ENCODE data around the gene ADAMTS3.

Gene ADAMTS3

DNA sequence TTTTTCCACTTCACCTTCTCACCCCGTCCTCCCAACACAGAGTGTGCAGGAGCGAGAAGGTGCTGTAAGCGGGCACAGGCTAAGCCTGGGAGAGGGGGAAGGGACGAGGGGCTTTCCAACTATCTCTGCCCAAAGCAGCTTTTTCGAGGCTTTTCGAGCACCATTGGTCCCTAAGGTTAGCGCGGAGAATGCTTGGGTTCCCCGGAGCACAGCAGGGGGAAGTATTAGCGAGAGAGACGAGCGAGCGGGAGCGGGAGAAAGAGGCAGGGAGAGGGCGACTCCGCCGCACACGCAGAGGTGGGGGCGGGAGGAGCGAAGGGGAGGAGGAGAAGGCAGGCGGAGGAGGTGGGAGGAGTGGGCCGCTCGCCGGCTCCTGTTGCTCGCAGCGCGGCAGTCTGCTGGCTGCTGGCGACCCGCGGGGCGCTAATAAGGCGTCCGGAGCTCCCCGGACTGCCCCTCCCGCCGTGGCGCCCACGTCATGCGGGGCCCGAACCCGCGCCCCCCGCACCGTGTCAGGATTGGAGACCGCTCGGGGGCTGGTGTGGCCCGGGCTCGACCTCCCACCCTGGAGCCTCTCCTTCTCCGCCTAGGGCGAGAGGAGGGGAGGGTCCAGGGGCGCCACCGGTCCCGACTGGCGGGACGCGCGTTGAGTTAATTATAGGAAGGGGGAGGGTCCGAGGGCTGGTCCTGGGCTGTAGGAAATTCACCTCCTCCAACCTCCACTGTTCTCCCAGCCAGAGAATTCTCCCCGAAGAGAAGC is at the start of gene ADAMTS3:
TSS of gene ADAMTS3 (minus strand) at position 263 of the 760 bp plus-strand sequence. CDS start 459 bp downstream, outside the sequence.
- no peak for FAIRE-seq

DNA sequence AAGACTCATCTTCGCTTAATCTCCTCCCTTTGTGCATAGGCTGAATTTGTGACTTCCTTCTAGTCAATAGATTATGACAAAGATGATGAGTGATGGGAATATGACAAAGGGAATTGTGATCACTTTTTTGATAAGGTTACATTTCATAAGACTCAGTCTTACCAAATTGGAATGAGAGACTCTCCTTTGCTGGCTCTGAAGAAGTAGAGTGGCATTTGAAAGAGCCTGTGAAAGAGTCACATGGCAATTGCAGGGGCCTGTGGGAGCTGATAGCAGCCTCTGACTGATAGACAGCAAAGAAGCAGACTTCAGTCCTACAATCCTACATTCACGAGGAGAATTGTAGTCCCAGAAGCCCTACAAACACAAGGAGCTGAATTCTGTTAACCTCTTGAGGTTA is 44.9 kb upstream of the ADAMTS3 start:
- no peak for FAIRE-seq

DNA sequence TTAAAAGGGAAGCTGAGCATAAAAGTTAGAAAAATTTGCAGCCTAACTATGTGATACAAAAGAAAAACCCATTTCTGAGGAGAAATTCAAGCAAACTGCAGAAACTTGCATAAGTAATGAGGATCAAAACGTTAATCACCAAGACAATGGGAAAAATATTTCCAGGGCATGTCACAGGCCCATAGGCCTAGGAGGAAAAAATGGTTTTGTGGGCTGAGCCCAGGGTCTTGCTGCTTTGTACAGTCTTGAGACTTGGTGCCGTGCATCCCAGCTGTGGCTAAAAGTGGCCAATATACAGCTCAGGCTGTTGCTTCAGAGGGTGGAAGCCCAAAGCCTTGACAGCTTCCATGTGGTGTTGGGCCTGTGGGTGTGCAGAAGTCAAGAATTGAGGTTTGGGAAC is 37.7 kb upstream of the ADAMTS3 start:
- no peak for FAIRE-seq

DNA sequence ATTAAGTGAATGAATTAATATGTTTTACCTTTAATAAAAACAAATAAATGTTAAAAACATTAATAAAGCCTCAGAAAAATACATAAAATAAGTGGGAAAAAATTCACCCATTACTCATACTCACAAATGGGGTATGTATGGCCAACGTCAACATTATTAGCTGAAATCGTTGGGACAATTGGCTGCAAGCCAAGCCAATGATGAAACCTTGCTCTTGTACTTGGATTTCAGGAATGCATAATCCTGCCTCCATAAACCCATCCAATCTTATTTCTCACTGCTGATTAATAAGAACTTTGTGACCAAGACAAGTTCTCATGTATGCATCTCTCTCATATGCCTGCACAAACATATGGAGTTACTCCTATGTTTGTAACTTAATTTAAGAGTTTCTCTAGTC is 35.3 kb upstream of the ADAMTS3 start:
- no peak for FAIRE-seq

DNA sequence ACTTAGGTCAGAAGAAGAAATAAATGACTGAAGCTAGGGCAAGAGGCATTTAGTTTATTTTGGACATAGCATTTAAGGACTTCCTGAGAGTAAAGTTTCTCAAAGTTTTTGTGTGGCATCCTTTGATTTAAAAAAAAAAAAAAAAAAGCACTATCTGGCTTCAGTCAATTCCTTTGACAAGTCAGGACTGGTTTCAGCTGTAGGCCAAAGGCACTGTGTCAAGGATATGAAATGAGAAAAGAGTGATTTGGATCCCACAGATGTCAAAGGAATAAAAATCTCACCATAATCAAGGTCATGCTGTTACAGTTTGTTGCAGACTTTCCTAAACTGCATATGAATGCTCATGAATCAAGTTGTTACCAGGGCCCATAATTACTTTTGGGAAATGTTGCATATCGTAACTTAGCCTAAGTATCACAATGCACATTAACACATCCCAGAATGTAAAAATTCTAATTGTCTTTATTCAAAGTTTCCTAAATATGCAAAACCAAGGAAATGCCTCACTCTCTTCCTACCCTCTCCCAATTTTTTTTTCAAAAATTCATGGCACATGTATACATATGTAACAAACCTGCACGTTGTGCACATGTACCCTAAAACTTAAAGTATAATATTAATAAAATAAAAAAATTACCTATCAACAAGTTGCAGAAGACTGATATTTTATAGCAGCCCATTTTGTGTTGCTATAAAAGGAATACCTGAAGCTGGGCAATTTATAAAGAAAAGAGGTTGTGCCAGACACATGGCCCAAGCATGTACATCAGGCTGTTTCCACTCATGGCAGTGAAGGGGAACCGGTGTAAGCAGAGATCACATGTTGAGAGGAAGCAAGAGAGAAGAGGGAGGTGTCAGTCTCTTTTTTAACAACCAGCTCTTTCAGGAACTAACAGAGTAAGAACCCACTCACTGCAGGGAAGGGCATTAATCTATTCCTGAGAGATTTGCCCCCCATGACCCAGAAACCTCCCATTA is 33.7 kb upstream of the ADAMTS3 start:
- no peak for FAIRE-seq

- no peak for FAIRE-seq
Measured at GRCh38 chr4:72591547-72592454, 22.8 kb upstream of the ADAMTS3 start.

GRCh38 chr4:72587334-72587733 is 18.3 kb upstream of the ADAMTS3 start:
- FAIRE-seq: no peak

DNA sequence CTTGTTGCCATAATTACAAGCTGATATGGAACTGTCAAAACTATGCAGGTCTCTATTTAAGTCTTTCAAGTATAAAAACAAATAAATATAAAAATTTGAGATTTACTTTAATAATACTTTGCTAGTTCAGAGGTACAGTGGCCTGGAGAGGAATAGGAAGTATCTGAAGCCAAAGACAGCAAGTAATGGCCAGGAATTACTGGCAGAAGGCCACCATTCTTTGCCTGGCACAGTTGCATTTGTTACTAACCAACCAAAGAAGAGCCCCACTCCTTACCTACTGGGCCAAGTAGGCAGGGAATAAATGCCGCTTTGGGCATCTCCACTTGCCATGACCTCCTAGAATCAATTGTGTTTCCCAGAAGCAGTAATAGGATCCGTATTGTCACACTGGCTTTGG is 13.8 kb upstream of the ADAMTS3 start:
- FAIRE-seq: no peak

DNA sequence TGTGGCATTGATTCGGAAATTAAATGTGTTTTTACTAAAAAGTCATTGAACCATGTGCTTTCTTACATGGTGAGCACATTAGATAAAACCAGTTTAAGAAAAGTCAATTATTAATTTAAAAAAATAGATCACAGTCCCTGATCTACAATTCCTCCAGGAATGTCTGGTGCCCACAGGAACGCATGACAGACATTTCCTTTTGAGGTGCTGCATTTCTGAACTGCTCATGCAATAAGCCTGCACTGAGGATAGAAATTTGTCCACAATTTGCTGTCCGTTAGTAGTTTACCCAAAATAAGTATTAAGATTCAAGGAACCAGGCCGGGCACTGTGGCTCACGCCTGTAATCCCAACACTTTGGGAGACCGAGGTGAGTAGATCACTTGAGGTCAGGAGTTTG is 8.2 kb upstream of the ADAMTS3 start:
- FAIRE-seq: no peak

DNA sequence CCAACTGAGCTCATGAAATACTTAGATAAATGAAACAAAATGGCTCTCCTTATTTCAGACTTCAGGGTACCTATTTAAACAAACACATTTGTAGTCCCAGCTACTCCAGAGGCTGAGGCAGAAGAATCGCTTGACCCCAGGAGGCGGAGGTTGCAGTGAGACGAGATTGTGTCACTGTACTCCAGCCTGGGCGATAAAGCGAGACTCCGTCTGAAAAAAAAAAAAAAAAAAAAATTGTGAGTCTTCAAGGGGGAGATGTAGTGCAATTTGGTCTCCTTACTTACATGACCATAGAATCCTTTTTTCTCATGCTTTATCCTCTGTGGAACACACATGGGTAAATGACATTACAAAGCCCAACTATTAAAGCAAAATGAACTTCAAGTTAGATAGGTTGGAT is 2.3 kb upstream of the ADAMTS3 start:
- FAIRE-seq: no peak

GRCh38 chr4:72569719-72570235 is 756 bp upstream of the ADAMTS3 start:
- no peak for FAIRE-seq

DNA sequence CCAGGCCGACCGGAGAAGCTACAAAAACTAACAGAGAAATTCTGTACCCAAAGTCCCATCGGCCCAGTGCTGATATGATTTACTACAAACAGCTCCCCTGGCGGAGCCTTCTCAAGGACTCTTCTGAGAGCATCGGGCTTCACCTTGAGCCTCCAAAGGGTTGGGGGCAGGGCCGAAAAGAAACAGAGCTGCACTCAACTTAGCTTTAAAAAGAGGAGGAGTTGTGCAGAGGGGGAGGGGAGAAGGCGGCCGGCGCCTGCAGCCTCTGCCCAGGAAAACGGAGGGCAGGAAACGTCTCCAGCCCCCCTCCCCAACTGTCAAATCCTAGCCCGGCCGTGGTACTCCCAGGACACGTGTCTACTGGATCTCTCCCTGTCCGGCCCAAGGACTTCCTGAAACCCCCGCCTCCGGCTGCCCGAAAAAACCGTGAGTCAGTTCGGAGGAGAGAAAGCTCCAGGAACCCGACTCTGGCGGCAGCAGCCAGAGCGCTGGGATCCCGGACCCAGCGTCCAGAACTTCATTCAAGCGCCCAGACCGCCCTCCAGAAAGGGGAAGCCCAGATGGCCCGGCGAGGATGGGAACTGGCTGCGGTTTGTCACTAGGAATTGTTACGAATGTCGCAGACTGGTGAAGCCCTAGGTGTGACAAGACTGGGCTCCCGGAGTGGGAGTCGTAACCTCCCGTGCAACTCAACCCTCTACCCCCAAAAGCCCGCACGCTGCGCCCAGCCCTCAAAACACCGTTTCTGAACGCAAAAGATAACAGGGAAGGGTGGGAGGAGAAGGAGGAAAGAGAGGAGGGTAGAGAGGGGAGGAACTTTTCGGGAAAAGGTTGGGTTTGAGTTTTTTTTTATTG is 973 bp downstream of the ADAMTS3 start:
- FAIRE-seq: no peak

GRCh38 chr4:72567036-72567435 is 2.0 kb downstream of the ADAMTS3 start:
- no peak for FAIRE-seq

- FAIRE-seq: no peak
Measured at GRCh38 chr4:72566464-72566972, 2.5 kb downstream of the ADAMTS3 start.

- FAIRE-seq: no peak
Measured at GRCh38 chr4:72564789-72565188, 4.2 kb downstream of the ADAMTS3 start.

DNA sequence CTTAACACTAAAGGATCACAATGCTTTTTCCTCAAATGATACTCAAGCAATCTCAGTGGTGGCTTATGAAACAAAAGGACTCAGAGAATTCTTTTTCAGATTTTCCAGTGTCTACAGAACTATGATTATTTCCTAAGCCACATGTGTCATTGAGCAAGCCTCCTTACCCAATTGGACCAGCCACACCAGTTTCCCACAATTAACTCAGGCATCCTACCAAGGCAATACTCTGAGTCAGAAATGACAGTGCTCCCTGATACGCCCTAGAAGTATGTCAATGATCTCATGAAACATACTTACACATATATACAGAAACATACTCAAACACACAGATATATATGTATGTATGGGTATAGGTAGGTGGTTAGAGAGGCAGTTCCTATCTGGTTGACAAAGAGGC is 4.8 kb downstream of the ADAMTS3 start:
- FAIRE-seq: no peak

- FAIRE-seq: no peak
Measured at GRCh38 chr4:72558655-72559054, 10.4 kb downstream of the ADAMTS3 start.

DNA sequence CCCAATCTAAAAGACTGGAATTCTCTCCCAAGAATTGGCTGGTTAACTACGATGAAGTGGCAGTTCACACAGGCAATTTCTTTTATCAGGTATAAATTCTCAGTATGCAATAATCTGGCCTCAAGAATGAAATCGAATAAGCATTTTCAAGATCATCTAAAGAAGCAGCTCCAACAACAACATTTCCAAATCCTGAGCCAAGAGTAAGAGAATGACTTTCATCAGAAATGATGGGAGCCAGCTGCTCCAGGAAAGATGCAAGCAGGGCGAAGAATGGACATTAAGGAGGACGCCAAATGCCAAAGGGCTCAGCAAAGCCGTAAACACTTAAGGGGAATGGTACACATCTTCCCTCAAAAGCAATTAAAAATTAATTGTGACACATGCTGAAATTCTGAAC is 12.0 kb downstream of the ADAMTS3 start:
- FAIRE-seq: no peak

- no peak for FAIRE-seq
Measured at GRCh38 chr4:72555377-72555831, 13.6 kb downstream of the ADAMTS3 start.

DNA sequence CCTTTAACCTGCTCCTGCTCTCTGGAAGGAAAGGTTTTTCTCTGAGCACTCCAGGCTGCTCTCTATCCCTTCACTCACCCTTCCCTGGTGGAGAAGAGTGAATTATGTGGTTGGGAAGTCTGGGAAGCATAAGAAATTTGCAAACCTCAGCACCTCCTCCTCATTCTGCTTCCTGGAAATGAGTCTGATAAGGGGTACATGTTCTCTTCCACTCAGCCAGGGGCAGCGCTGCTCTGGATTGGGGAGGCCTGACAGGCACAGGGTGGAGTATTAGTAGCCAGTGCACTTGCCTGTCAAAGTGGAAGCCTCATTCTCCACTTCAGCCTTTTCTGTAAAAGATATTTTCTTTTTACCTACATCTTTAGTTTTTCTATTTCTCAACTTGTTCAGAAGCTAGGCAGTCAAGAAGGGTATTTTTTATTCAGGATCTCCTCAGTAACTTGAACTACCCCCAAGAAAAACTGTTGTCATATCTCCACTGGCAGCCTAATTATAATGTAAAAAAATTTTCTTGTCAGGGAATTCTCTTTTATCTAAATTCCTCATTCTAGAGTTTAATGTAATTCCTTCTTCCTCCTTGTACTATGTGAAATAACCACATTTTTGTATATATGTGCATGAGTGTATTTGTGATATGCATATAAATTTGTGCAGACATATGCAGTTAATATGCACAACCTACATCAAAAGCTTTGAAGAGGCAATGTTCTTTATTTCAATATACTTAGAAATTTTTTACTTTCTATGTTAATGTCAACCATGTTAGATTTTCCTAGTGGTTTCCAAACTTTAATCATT is 15.3 kb downstream of the ADAMTS3 start:
- no peak for FAIRE-seq

All from islet of Langerhans (tissue), 1 donor.